SK-N-SH treated with all-trans-retinoic acid at 6 μM for 48 hours (cell line): ENCODE results near the gene FTO.

Experiments
- BACH2 ChIP-seq: fragments of 250-450 bp; sonication (Bioruptor Pico); IDR thresholded peaks from 2 replicates; pipeline ENCODE4 v1.9.0; 2021; ENCODE audit warnings: mild to moderate bottlenecking, borderline replicate concordance
- GLIS3 ChIP-seq: fragments of 250-450 bp; sonication (Bioruptor Pico); IDR thresholded peaks from 2 replicates; pipeline ENCODE4 v1.5.0; 2020; ENCODE audit warnings: mild to moderate bottlenecking, moderate library complexity
- ISL1 ChIP-seq: fragments of 250-450 bp; sonication (Bioruptor Pico); IDR thresholded peaks from 2 replicates; pipeline ENCODE4 v2.1.2; 2022; ENCODE audit warnings: mild to moderate bottlenecking, moderate library complexity
- ZNF70 ChIP-seq: fragments of 450-650 bp; formaldehyde crosslinking; IDR thresholded peaks from 2 replicates; pipeline ENCODE4 v1.5.0; 2020; ENCODE audit warnings: mild to moderate bottlenecking, moderate library complexity
- TF ChIP-seq, protein P1 (sequence below): fragments of 250-450 bp; sonication (Bioruptor Pico); IDR thresholded peaks from 2 replicates; pipeline ENCODE4 v1.8.0; 2021; ENCODE audit warnings: low read depth, mild to moderate bottlenecking, moderate library complexity, borderline replicate concordance

DNA sequence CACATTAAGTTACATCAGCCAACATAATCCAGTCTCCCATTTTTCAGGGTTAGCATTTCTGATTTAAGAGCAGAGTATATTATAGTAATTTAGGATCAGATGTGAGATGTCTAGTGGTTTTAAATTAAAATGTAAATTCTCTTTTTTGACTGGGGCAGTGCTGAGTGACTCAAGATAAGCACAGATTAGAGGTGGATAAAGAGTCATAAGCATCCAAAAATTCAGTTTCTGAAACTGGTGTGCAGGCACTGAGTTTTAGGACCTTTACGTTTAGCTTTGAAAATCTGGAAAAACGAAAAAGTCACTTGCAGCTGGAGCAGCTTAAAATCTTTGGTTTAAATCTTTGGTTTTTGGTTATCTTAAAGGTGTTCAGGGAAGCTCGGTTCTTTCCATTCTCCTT, 190.7 kb downstream of the FTO start:
- TF ChIP-seq ZNF70 (CRISPR knock-in tag) (no peak), ISL1 (CRISPR knock-in tag) (no peak), BACH2 (no peak), GLIS3 (CRISPR knock-in tag) (no peak)
- TF ChIP-seq, protein P1, sequence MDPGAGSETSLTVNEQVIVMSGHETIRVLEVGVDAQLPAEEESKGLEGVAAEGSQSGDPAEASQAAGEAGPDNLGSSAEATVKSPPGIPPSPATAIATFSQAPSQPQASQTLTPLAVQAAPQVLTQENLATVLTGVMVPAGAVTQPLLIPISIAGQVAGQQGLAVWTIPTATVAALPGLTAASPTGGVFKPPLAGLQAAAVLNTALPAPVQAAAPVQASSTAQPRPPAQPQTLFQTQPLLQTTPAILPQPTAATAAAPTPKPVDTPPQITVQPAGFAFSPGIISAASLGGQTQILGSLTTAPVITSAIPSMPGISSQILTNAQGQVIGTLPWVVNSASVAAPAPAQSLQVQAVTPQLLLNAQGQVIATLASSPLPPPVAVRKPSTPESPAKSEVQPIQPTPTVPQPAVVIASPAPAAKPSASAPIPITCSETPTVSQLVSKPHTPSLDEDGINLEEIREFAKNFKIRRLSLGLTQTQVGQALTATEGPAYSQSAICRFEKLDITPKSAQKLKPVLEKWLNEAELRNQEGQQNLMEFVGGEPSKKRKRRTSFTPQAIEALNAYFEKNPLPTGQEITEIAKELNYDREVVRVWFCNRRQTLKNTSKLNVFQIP (CRISPR knock-in tag), result no peak
